ES-I3 (cell line): ENCODE measurements around the gene NLRP1.

ENCODE experiments used
- H3K36me3 ChIP-seq: 2 replicates; pipeline ENCODE4 v1.6.1; 2013; ENCODE audit warnings: mild to moderate bottlenecking, low read length, control low read depth, moderate library complexity; ENCODE audit not compliant: insufficient read depth
- H3K4me1 ChIP-seq: 2 replicates; pipeline ENCODE4 v1.6.1; 2013; ENCODE audit warnings: mild to moderate bottlenecking, control low read depth, low read length; ENCODE audit not compliant: insufficient read depth
- H3K9ac ChIP-seq: 2 replicates; pipeline ENCODE4 v1.6.1; 2013; ENCODE audit warnings: low read depth, mild to moderate bottlenecking, low read length, moderate library complexity
- H3K9me3 ChIP-seq: 2 replicates; pipeline ENCODE4 v1.6.1; 2013; ENCODE audit warnings: mild to moderate bottlenecking, low read length, moderate library complexity; ENCODE audit not compliant: control insufficient read depth, insufficient read depth

The NLRP1 gene

GRCh38 chr17:5605452-5605851 is 21.1 kb upstream of the NLRP1 start:
- no peaks in the 10 kb centered on the region for H3K36me3 ChIP-seq

DNA sequence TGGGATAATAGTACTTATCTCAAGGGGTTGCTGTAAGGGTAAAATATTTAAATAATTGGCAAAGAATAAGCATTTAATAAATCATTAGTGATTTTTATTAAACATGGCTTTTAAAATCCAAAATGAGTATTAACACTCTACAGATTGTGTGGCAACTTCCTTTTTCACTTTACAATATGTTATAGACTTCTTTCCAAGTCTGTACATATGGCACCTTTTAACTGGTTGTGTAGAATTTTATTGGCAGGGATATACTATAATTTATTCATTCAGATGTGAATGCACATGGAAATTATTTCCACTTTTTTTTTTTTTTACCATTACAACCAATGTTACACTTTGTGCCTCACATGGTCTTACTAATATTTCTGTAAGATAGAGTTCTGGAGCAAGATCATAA is 15.7 kb upstream of the NLRP1 start:
- no peak overlapping the region for H3K9ac ChIP-seq
- no peaks in the 10 kb centered on the region for H3K9me3 ChIP-seq

More at GRCh38 chr17:5605452-5605851, 21.1 kb upstream of the NLRP1 start:
- H3K9me3 ChIP-seq, result no peaks in the 10 kb centered on the region
- no peaks in the 10 kb centered on the region for H3K4me1 ChIP-seq
- no peak overlapping the region for H3K9ac ChIP-seq

DNA sequence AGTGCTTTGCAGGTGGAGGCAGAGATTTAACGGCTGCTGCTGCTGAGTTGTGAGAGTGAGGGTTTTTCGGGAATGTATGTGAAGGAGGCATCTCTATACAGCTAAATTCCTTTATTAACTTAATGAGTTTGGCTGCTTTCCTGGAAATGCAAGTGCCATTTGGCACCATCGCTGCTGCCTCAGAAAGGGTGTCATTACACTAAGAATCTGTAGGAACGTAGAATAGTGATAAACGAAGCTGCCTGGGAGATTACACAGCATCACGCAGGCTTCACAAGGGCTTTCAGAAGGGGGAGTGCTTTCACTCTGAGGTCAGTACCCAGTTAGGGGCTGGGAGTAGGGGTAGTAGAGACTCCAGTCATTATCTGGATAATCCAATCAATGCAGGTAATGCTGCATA is 14.1 kb upstream of the NLRP1 start:
- Histone ChIP-seq H3K36me3 (no peaks in the 10 kb centered on the region), H3K4me1 (peaks cover 3% of the 10 kb centered on the region; the same call in 1 of the 2 replicates), H3K9me3 (no peaks in the 10 kb centered on the region), H3K9ac (no peak overlapping the region)

More for the DNA sequence above, 15.7 kb upstream of the NLRP1 start:
- no peaks in the 10 kb centered on the region for H3K36me3 ChIP-seq
- H3K4me1 ChIP-seq, result peaks cover 3% of the 10 kb centered on the region; the same call in 1 of the 2 replicates

DNA sequence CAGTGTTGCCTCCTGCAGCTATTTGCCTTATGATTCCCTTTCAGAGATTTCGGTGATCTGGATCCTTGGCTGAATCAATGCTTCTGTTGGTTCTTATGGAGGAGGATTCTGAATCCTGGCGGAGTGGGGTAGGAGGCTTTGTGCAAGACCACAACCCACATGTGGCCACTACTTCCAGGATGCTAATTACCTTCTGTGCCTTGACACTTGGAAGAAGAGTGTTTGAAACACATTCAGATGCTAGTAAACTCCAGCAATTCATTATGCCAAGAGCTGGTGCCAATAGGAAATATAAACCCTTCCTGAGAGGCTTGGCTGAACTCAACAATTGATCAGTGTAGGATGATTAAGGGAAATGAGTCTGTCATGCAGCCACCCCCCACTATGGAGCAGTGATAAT is 12.1 kb upstream of the NLRP1 start:
- Histone ChIP-seq H3K4me1 (peaks cover 3% of the 10 kb centered on the region; the same call in 1 of the 2 replicates), H3K36me3 (no peaks in the 10 kb centered on the region), H3K9ac (no peak overlapping the region), H3K9me3 (no peaks in the 10 kb centered on the region)

DNA sequence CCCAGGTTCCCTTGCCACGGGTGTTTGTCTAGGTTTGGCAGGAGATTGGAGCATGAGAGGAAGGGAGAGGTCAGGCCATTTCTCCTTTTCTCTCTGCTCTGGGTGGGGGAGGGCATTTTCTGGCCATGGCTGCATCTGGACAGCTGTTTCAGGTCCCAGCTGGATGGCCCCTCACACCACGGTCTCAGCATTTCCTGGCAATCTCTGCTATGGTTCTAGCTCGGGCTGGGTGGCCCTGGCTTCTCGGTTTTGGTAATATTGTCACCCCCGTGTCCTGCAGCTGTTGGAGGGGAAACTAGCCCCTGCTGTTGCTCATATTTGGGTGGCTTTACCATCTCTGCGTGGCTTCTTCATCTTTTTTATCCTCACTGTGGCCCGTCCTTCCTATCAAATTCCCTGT is 11.5 kb upstream of the NLRP1 start:
- peaks cover 3% of the 10 kb centered on the region; the same call in 1 of the 2 replicates for H3K4me1 ChIP-seq
- H3K36me3 ChIP-seq, result no peaks in the 10 kb centered on the region

DNA sequence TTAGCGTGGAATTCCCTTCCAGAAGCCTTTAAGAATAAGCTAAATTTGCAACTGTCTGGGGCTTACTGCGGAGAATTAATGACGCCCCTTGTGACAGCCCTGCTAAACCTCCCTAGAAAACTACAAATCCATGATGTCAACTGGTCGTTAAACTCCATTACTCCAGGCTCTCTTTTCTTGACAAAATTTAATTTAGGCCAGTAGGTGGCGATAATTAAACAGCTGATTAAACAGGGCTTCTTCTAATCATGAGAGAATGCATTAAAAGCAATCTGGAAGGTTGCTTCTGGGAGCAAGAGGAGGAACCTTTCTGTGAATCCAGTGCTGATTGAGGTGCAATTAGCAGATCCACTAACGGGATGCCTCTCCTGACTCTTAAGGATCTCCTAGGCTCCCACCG is 8.1 kb upstream of the NLRP1 start:
- Histone ChIP-seq H3K9ac (no peak overlapping the region), H3K36me3 (no peaks in the 10 kb centered on the region), H3K9me3 (no peaks in the 10 kb centered on the region), H3K4me1 (no peaks in the 10 kb centered on the region)

More for the DNA sequence above, 11.5 kb upstream of the NLRP1 start:
- Histone ChIP-seq H3K9me3 (no peaks in the 10 kb centered on the region), H3K9ac (no peak overlapping the region)

GRCh38 chr17:5591966-5592365 is 7.7 kb upstream of the NLRP1 start:
- no peaks in the 10 kb centered on the region for H3K4me1 ChIP-seq
- H3K9ac ChIP-seq, result no peak overlapping the region
- no peaks in the 10 kb centered on the region for H3K9me3 ChIP-seq
- no peaks in the 10 kb centered on the region for H3K36me3 ChIP-seq

DNA sequence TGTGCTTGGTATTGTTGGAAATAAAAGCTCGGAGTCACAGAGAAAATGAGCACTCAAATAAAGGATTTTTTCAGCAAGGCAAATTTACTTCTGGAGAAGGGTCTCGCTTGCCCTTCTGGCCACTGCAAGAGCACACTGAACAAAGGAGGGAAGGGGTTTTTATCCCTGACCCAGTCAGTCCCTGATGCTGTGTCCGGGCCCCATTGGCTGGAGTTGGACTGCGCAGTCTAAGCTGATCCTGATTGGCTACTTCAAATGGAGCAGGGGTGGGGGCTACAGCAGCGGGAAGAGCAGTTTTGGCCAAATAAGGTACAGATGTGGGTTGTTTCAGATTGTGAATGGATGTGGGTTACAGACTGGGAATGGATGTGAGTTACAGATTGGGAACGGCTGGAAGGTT is 4.3 kb upstream of the NLRP1 start:
- peaks cover 12% of the 10 kb centered on the region for H3K4me1 ChIP-seq
- no peak overlapping the region for H3K9ac ChIP-seq
- H3K36me3 ChIP-seq, result no peaks in the 10 kb centered on the region
- H3K9me3 ChIP-seq, result no peaks in the 10 kb centered on the region

- Histone ChIP-seq H3K36me3 (no peaks in the 10 kb centered on the region), H3K9me3 (no peaks in the 10 kb centered on the region), H3K4me1 (peaks cover 12% of the 10 kb centered on the region), H3K9ac (no peak overlapping the region)
Observed at GRCh38 chr17:5587438-5588032, 3.2 kb upstream of the NLRP1 start.

GRCh38 chr17:5585836-5586521 is 1.7 kb upstream of the NLRP1 start:
- no peak overlapping the region for H3K9ac ChIP-seq

DNA sequence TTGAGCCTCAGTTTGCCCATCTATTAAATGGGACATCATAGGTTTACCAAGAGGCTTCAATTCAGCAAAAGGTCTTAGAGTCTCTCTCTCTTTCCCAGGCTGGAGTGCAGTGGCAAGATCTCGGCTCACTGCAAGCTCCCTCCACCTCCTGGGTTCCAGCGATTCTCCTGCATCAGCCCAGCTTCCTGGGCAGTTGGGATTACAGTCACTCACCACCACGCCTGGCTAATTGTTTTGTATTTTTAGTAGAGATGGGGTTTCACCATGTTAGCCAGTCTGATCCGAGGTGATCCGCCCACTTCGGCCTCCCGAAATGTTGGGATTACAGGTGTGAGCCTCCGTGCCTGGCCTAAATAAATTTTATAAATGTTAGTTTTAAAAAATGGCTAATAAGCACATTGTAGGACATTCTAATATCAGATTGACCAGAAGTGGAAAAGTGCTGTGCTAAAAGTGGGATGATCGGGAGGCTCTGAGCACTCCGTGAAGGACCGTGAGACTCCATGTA is 1.0 kb upstream of the NLRP1 start:
- Histone ChIP-seq H3K36me3 (no peaks in the 10 kb centered on the region), H3K9me3 (no peaks in the 10 kb centered on the region), H3K4me1 (peaks cover 12% of the 10 kb centered on the region), H3K9ac (no peak overlapping the region)

More at GRCh38 chr17:5585836-5586521, 1.7 kb upstream of the NLRP1 start:
- H3K9me3 ChIP-seq, result no peaks in the 10 kb centered on the region
- peaks cover 12% of the 10 kb centered on the region for H3K4me1 ChIP-seq
- no peaks in the 10 kb centered on the region for H3K36me3 ChIP-seq

DNA sequence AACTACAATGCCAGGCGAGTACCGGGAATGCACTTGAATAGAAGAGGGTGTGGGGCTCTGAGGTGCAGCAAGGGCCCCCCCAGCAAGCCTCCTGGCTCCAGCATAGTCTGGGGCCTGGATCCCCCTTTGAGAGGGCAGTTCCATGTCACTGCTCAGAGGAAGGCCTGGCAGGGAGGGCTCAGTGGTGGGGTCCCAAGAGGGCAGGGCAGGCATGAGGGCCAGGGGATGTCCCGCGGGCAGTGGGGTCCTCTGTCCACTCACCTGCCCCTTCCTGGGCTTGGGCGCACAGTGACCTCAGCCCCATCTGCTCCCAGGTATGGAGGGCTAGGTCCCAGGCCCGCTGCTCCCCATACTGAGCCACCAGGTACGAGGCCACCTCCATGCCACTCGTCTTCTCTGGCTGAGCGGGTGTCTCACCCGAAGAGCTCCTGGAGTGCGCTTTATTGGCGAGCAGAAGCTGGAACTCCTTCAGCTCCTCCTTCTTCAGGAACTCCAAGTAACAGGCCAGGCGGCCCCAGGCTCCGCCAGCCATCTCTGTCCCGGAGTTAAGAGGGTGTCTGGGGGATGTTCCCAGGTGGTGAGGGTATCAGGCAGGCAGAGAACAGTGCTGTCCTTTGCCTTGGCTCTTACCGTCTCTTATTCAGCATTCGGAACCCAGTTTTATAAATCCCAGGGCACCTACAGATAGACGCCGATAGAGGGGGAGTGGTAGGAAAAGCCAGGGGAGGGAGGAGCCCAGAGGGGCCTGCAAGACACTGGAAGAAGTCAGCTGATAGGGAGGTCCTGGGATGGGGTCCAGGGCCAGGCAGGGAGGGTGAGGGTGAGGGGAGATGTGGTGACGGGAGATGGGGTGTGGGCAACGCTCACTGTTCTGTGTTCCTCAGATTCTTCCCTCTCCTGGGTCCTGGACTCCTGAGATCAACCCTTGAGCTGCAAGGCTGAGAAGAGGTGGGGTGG is 605 bp downstream of the NLRP1 start:
- Histone ChIP-seq H3K9ac (0 out of 2 replicates have a peak overlapping the region, but pooled peaks have one; percentile 4), H3K4me1 (peaks cover 12% of the 10 kb centered on the region), H3K9me3 (no peaks in the 10 kb centered on the region)

GRCh38 chr17:5582209-5583185 is 1.8 kb downstream of the NLRP1 start:
- Histone ChIP-seq H3K9me3 (no peaks in the 10 kb centered on the region), H3K36me3 (no peaks in the 10 kb centered on the region), H3K4me1 (peaks cover 12% of the 10 kb centered on the region), H3K9ac (no peak overlapping the region)

More for the DNA sequence above, 605 bp downstream of the NLRP1 start:
- no peaks in the 10 kb centered on the region for H3K36me3 ChIP-seq
